Gastrocnemius medialis (tissue), 4 donors: Measurements from ENCODE around the gene NTN3.

ENCODE experiments used
- POLR2A ChIP-seq, 2 donors: fragments of 450-650 bp; IDR thresholded peaks; one replicate each; pipeline ENCODE4 v1.6.1; 2017; ENCODE audit warnings: antibody characterized with exemption in 2 of 2, mild to moderate bottlenecking in 2 of 2, moderate library complexity in 2 of 2
- TF ChIP-seq, protein P1 (sequence below), 5 experiments: fragments of 450-650 bp in 3 of 5; fragments of 200-600 bp in 2 of 5; sonication (generic) in 2 of 5; IDR thresholded peaks in 4 of 5; conservative IDR thresholded peaks in 1 of 5; 1 replicate in 4 of 5; 2 replicates in 1 of 5; pipeline ENCODE4 v1.5.1; 2016 to 2019; ENCODE audit warnings: antibody characterized with exemption in 5 of 5, mild to moderate bottlenecking in 3 of 5, moderate library complexity in 3 of 5

DNA sequence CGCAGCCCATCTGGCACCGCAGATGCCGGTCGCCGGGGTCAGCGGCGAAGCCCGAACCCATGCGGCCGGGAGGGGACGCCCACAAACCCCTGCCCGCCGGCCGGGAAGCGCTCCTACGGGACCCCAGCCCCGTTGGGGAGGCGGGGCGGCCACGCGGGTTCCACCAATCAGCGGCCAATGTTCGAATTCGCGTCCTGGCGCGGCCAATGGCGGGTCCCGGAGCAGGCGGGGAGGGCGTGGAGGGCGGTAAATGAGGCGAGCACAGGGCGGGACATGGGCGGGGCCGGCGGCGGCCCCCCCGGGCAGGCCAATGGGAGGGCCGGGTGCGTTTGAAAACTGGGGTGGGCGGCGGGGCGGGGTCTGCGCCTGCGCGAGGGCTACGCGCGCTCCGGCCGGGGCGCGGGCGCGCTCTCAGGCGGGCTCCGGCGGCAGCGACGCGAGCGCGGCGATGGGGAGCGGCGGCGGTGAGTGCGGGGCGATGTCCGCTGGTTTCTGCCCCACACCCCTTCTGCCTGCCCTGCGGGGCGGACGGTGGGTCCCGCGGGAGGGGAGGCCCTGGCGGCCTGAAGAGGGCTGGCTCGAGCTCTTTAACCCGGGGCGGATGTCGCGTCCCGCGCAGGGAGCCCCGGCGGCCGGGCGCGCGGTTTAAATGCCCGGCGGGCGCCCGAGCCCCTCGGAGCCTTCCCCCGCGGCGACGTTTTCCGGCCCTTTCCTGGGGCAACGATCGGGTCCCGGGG lies 41.9 kb upstream of the NTN3 start, which contains the start of gene CCNF:
- TF ChIP-seq, protein P1, sequence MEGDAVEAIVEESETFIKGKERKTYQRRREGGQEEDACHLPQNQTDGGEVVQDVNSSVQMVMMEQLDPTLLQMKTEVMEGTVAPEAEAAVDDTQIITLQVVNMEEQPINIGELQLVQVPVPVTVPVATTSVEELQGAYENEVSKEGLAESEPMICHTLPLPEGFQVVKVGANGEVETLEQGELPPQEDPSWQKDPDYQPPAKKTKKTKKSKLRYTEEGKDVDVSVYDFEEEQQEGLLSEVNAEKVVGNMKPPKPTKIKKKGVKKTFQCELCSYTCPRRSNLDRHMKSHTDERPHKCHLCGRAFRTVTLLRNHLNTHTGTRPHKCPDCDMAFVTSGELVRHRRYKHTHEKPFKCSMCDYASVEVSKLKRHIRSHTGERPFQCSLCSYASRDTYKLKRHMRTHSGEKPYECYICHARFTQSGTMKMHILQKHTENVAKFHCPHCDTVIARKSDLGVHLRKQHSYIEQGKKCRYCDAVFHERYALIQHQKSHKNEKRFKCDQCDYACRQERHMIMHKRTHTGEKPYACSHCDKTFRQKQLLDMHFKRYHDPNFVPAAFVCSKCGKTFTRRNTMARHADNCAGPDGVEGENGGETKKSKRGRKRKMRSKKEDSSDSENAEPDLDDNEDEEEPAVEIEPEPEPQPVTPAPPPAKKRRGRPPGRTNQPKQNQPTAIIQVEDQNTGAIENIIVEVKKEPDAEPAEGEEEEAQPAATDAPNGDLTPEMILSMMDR (IDR thresholded peaks at IDR 0.05 in 4 of 5, conservative IDR thresholded peaks at IDR 0.05 in 1 of 5): peak in 2 of 5 experiments; percentile 26 to 35
- TF ChIP-seq POLR2A (IDR thresholded peaks at IDR 0.05): peak; percentile 51 to 52
